ENCODE data around the gene WDR33.

Gene WDR33

GRCh38 chr2:127786048-127786809 lies 24.7 kb downstream of the WDR33 start:
- H3K36me3 Mint-ChIP-seq (ENCODE audit: low read depth): peaks cover 60% of the 10 kb centered on the region
- H3K27me3 Mint-ChIP-seq (ENCODE audit: low read depth, poor library complexity): no peaks in the 10 kb centered on the region
- DNase-seq: no peak
- no peak overlapping the region for H3K27ac Mint-ChIP-seq
- no peak overlapping the region for H3K4me3 Mint-ChIP-seq
- no peak for TF ChIP-seq CTCF (IDR thresholded peaks at IDR 0.05)
- H3K4me1 Mint-ChIP-seq: no peaks in the 10 kb centered on the region
- H3K9me3 Mint-ChIP-seq: peaks cover 31% of the 10 kb centered on the region

- Mint-ChIP-seq H3K36me3 (ENCODE audit: low read depth) (peaks cover 58% of the 10 kb centered on the region), H3K27ac (peak overlapping the region; percentile 1), H3K9me3 (peaks cover 29% of the 10 kb centered on the region), H3K27me3 (ENCODE audit: low read depth, poor library complexity) (no peaks in the 10 kb centered on the region), H3K4me1 (no peaks in the 10 kb centered on the region), H3K4me3 (no peak overlapping the region)
- no peak for DNase-seq
- no peak for TF ChIP-seq CTCF (IDR thresholded peaks at IDR 0.05)
These were observed 25.9 kb downstream of the WDR33 start for GRCh38 chr2:127784965-127785518.

GRCh38 chr2:127783101-127783500 lies 27.9 kb downstream of the WDR33 start:
- H3K9me3 Mint-ChIP-seq: peaks cover 25% of the 10 kb centered on the region

GRCh38 chr2:127778850-127779249 lies 32.1 kb downstream of the WDR33 start:
- no peak overlapping the region for H3K4me3 Mint-ChIP-seq
- TF ChIP-seq CTCF (IDR thresholded peaks at IDR 0.05): no peak
- H3K36me3 Mint-ChIP-seq (ENCODE audit: low read depth): peaks cover 56% of the 10 kb centered on the region
- DNase-seq: no peak
- peak overlapping the region; percentile 79 for H3K27ac Mint-ChIP-seq
- no peaks in the 10 kb centered on the region for H3K27me3 Mint-ChIP-seq (ENCODE audit: low read depth, poor library complexity)
- H3K4me1 Mint-ChIP-seq: peaks cover 25% of the 10 kb centered on the region
- H3K9me3 Mint-ChIP-seq: peaks cover 25% of the 10 kb centered on the region

More at GRCh38 chr2:127783101-127783500, 27.9 kb downstream of the WDR33 start:
- DNase-seq: no peak
- Mint-ChIP-seq H3K36me3 (ENCODE audit: low read depth) (peaks cover 66% of the 10 kb centered on the region), H3K27me3 (ENCODE audit: low read depth, poor library complexity) (no peaks in the 10 kb centered on the region), H3K4me3 (no peak overlapping the region), H3K4me1 (peaks cover 7% of the 10 kb centered on the region), H3K27ac (no peak overlapping the region)
- no peak for TF ChIP-seq CTCF (IDR thresholded peaks at IDR 0.05)

- peaks cover 56% of the 10 kb centered on the region for H3K36me3 Mint-ChIP-seq (ENCODE audit: low read depth)
- peaks cover 25% of the 10 kb centered on the region for H3K4me1 Mint-ChIP-seq
- no peak overlapping the region for H3K4me3 Mint-ChIP-seq
- peak overlapping the region; percentile 79 for H3K27ac Mint-ChIP-seq
- no peak for TF ChIP-seq CTCF (IDR thresholded peaks at IDR 0.05)
- no peaks in the 10 kb centered on the region for H3K27me3 Mint-ChIP-seq (ENCODE audit: low read depth, poor library complexity)
- H3K9me3 Mint-ChIP-seq: peaks cover 25% of the 10 kb centered on the region
- DNase-seq: no peak
These were observed 32.5 kb downstream of the WDR33 start for GRCh38 chr2:127778447-127778846.

All from nephron progenitor cell (in vitro differentiated cells).